ENCODE data around the gene DOK5.

DOK5 gene

DNA sequence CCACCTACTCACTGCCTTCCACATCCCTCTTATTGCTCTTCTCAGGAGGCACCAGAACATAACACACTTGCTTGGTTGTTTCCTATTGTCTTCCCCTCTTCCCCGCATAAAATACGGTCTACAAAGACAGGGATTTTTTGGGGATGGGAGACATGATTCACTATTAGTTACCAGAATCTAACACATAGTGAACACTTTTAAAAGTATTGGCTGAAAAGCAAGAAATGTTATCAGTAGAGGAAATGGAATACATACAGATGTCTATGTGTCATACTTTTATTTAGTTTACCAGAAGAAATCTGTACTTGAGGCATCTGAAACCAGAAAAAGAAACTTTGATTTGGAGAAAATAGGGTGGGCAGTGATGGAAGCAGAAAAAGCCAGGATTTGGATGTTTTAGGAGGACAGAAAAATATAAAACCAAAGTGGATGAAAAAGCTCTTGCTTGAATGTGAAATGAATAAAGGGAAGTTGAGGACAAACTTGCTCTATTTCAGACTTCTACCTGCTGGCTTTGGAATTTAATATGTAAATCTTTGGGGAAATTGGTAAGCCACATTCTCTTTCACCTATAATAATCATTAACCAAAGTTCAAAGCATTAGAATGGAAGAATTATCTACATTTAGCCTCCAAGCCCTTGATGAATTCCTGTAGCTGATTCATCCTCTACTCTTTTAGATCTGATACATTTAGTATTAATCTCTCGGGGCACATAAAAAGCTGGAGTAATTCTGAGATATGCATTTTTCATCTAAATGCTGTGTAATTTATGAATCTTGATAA lies 82.6 kb downstream of the DOK5 start:
- Histone ChIP-seq H3K4me1 (ENCODE audit: control insufficient read depth in 2 of 2, insufficient read depth in 1 of 2, low read depth in 1 of 2, low read length in 2 of 2) (no peaks in the 10 kb centered on the region), H3K23ac (ENCODE audit: low read depth, low read length, poor library complexity) (no peak overlapping the region), H2BK12ac (ENCODE audit: low read length) (no peak overlapping the region), H3K36me3 (replicated peaks in 1 of 2; ENCODE audit: control insufficient read depth in 2 of 2, insufficient read depth in 2 of 2, low read length in 2 of 2) (no peaks in the 10 kb centered on the region), H3K9me3 (replicated peaks in 1 of 2; ENCODE audit: control insufficient read depth in 2 of 2, insufficient read depth in 1 of 2, low read depth in 1 of 2, low read length in 2 of 2) (no peaks in the 10 kb centered on the region), H2AK5ac (ENCODE audit: low read depth, low read length) (no peak overlapping the region), H3K79me1 (ENCODE audit: low read depth, low read length) (no peaks in the 10 kb centered on the region), H3K14ac (ENCODE audit: low read length) (no peak overlapping the region), H2BK5ac (ENCODE audit: low read length) (no peak overlapping the region), H3K27ac (replicated peaks; ENCODE audit: low read length) (no peak overlapping the region), H4K8ac (ENCODE audit: low read depth, low read length) (no peak overlapping the region), H3K4ac (ENCODE audit: low read length) (no peak overlapping the region), H2BK15ac (ENCODE audit: low read length) (no peak overlapping the region), H3K4me3 (ENCODE audit: low read length in 2 of 2) (no peak overlapping the region), H3K9ac (ENCODE audit: low read depth, low read length, poor library complexity) (no peak overlapping the region), H2AFZ (ENCODE audit: low read length) (no peak overlapping the region), H3K4me2 (ENCODE audit: insufficient read depth, low read length, poor library complexity, severe bottlenecking) (no peak overlapping the region), H3K27me3 (ENCODE audit: control insufficient read depth in 3 of 3, insufficient read depth in 3 of 3, low read depth in 1 of 3, low read length in 3 of 3) (no peaks in the 10 kb centered on the region), H2BK120ac (ENCODE audit: low read depth, low read length) (no peak overlapping the region), H4K91ac (ENCODE audit: low read depth, low read length, poor library complexity) (no peak overlapping the region), H3K18ac (ENCODE audit: low read length) (no peak overlapping the region)
- DNase-seq (ENCODE audit: low spot score), result no peak
- no CpG with 5 or more reads among the region's 3 CpGs for WGBS, 2 donors (ENCODE audit: extremely low coverage in 2 of 2, insufficient read length in 2 of 2, insufficient replicate concordance in 1 of 2)

DNA sequence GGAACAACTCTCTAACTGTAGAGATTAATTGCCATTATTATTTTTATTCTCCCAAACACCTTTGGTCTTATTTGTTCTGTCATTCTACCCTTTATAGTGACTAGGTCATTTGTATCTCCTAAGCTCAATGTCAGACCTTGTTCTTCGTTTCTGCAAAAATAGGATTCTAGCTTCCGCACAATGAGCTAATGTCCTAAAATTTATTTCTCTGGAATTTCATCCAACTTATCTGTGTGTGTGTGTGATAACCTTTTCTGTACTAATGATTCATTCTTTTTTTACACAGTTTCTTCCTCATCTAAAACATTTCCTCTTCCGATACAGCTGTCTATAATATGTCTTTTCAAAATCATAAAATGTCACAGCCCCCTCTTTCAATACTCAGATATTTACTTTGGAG lies 84.5 kb downstream of the DOK5 start:
- Histone ChIP-seq H3K18ac (ENCODE audit: low read length) (no peak overlapping the region), H2BK5ac (ENCODE audit: low read length) (no peak overlapping the region), H3K9ac (ENCODE audit: low read depth, low read length, poor library complexity) (no peak overlapping the region), H3K27me3 (ENCODE audit: control insufficient read depth in 3 of 3, insufficient read depth in 3 of 3, low read depth in 1 of 3, low read length in 3 of 3) (no peaks in the 10 kb centered on the region), H3K36me3 (replicated peaks in 1 of 2; ENCODE audit: control insufficient read depth in 2 of 2, insufficient read depth in 2 of 2, low read length in 2 of 2) (no peaks in the 10 kb centered on the region), H3K27ac (replicated peaks; ENCODE audit: low read length) (no peak overlapping the region), H4K8ac (ENCODE audit: low read depth, low read length) (no peak overlapping the region), H3K4ac (ENCODE audit: low read length) (no peak overlapping the region), H2AK5ac (ENCODE audit: low read depth, low read length) (no peak overlapping the region), H2BK12ac (ENCODE audit: low read length) (no peak overlapping the region), H3K9me3 (replicated peaks in 1 of 2; ENCODE audit: control insufficient read depth in 2 of 2, insufficient read depth in 1 of 2, low read depth in 1 of 2, low read length in 2 of 2) (no peaks in the 10 kb centered on the region), H4K91ac (ENCODE audit: low read depth, low read length, poor library complexity) (no peak overlapping the region), H3K4me3 (ENCODE audit: low read length in 2 of 2) (no peak overlapping the region), H3K4me2 (ENCODE audit: insufficient read depth, low read length, poor library complexity, severe bottlenecking) (no peak overlapping the region), H2BK15ac (ENCODE audit: low read length) (no peak overlapping the region), H2AFZ (ENCODE audit: low read length) (no peak overlapping the region), H3K4me1 (ENCODE audit: control insufficient read depth in 2 of 2, insufficient read depth in 1 of 2, low read depth in 1 of 2, low read length in 2 of 2) (peaks cover 0 to 3% of the 10 kb centered on the region in 2 donors), H3K79me1 (ENCODE audit: low read depth, low read length) (no peaks in the 10 kb centered on the region), H3K23ac (ENCODE audit: low read depth, low read length, poor library complexity) (no peak overlapping the region), H2BK120ac (ENCODE audit: low read depth, low read length) (no peak overlapping the region), H3K14ac (ENCODE audit: low read length) (no peak overlapping the region)
- no peak for DNase-seq (ENCODE audit: low spot score)
- WGBS, 2 donors (ENCODE audit: extremely low coverage in 2 of 2, insufficient read length in 2 of 2, insufficient replicate concordance in 1 of 2), result 100% methylated on average over 1 of the region's 3 CpGs; no CpG with 5 or more reads in 1 of the 2 donors

DNA sequence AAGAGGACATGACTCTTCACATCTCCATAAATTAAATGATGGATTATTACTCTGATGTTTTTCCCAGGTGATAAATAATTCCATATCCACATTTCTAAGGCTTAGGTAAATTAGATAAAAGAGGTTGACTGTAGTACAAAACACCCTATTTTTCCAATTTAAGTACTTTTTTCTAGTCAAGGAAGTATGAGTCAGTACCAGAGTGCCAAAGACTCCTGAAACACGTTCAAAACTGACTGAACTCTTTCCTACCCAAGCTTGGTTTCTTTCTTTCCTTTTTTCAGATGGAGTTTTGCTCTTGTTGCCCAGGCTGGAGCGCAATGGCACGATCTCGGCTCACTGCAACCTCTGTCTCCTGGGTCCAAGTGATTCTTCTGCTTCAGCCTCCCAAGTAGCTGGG lies 85.0 kb downstream of the DOK5 start:
- H2AFZ ChIP-seq (ENCODE audit: low read length), result no peak overlapping the region
- no peak overlapping the region for H3K14ac ChIP-seq (ENCODE audit: low read length)
- no peaks in the 10 kb centered on the region for H3K27me3 ChIP-seq (ENCODE audit: control insufficient read depth in 3 of 3, insufficient read depth in 3 of 3, low read depth in 1 of 3, low read length in 3 of 3)
- H3K27ac ChIP-seq (replicated peaks; ENCODE audit: low read length), result no peak overlapping the region
- no peaks in the 10 kb centered on the region for H3K79me1 ChIP-seq (ENCODE audit: low read depth, low read length)
- H3K9ac ChIP-seq (ENCODE audit: low read depth, low read length, poor library complexity), result no peak overlapping the region
- no peak overlapping the region for H2BK12ac ChIP-seq (ENCODE audit: low read length)
- no peak overlapping the region for H3K23ac ChIP-seq (ENCODE audit: low read depth, low read length, poor library complexity)
- H3K9me3 ChIP-seq (replicated peaks in 1 of 2; ENCODE audit: control insufficient read depth in 2 of 2, insufficient read depth in 1 of 2, low read depth in 1 of 2, low read length in 2 of 2), result no peaks in the 10 kb centered on the region
- H3K4me2 ChIP-seq (ENCODE audit: insufficient read depth, low read length, poor library complexity, severe bottlenecking), result no peak overlapping the region
- no peak overlapping the region for H3K18ac ChIP-seq (ENCODE audit: low read length)
- no peak overlapping the region for H2AK5ac ChIP-seq (ENCODE audit: low read depth, low read length)
- H2BK5ac ChIP-seq (ENCODE audit: low read length), result no peak overlapping the region
- H3K4ac ChIP-seq (ENCODE audit: low read length), result no peak overlapping the region
- H4K91ac ChIP-seq (ENCODE audit: low read depth, low read length, poor library complexity), result no peak overlapping the region
- DNase-seq (ENCODE audit: low spot score), result no peak
- H3K36me3 ChIP-seq (replicated peaks in 1 of 2; ENCODE audit: control insufficient read depth in 2 of 2, insufficient read depth in 2 of 2, low read length in 2 of 2), result no peaks in the 10 kb centered on the region
- no peak overlapping the region for H3K4me3 ChIP-seq (ENCODE audit: low read length in 2 of 2)
- no peak overlapping the region for H4K8ac ChIP-seq (ENCODE audit: low read depth, low read length)
- H2BK15ac ChIP-seq (ENCODE audit: low read length), result no peak overlapping the region
- H3K4me1 ChIP-seq (ENCODE audit: control insufficient read depth in 2 of 2, insufficient read depth in 1 of 2, low read depth in 1 of 2, low read length in 2 of 2), result peaks cover 0 to 3% of the 10 kb centered on the region in 2 donors
- H2BK120ac ChIP-seq (ENCODE audit: low read depth, low read length), result no peak overlapping the region
- WGBS, 2 donors (ENCODE audit: extremely low coverage in 2 of 2, insufficient read length in 2 of 2, insufficient replicate concordance in 1 of 2), result no CpG with 5 or more reads among the region's 4 CpGs

DNA sequence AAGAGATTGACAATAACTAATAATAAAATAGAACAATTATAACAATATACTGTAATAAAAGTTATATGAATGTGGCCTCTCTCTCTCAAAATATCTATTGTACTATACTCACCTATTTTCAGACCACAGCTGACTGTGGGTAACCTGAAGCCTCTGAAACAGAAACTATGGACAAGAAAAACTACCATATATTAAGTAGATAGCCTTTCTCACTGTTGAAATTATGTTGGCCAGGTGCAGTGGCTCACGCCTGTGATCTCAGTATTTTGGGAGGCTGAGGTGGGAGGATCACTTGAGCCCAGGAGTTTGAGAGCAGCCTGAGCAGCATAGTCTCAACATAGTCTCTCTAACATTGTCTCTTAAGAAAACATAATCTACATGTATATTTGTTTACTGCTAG lies 89.9 kb downstream of the DOK5 start:
- Histone ChIP-seq H3K14ac (ENCODE audit: low read length) (no peak overlapping the region), H3K36me3 (replicated peaks in 1 of 2; ENCODE audit: control insufficient read depth in 2 of 2, insufficient read depth in 2 of 2, low read length in 2 of 2) (no peaks in the 10 kb centered on the region), H3K4me2 (ENCODE audit: insufficient read depth, low read length, poor library complexity, severe bottlenecking) (no peak overlapping the region), H3K27ac (replicated peaks; ENCODE audit: low read length) (no peak overlapping the region), H2BK5ac (ENCODE audit: low read length) (no peak overlapping the region), H3K4me1 (ENCODE audit: control insufficient read depth in 2 of 2, insufficient read depth in 1 of 2, low read depth in 1 of 2, low read length in 2 of 2) (peaks cover 0 to 3% of the 10 kb centered on the region in 2 donors), H2AFZ (ENCODE audit: low read length) (no peak overlapping the region), H2BK15ac (ENCODE audit: low read length) (no peak overlapping the region), H3K18ac (ENCODE audit: low read length) (no peak overlapping the region), H3K27me3 (ENCODE audit: control insufficient read depth in 3 of 3, insufficient read depth in 3 of 3, low read depth in 1 of 3, low read length in 3 of 3) (no peaks in the 10 kb centered on the region), H4K8ac (ENCODE audit: low read depth, low read length) (no peak overlapping the region), H2AK5ac (ENCODE audit: low read depth, low read length) (no peak overlapping the region), H3K9ac (ENCODE audit: low read depth, low read length, poor library complexity) (no peak overlapping the region), H3K79me1 (ENCODE audit: low read depth, low read length) (no peaks in the 10 kb centered on the region), H2BK120ac (ENCODE audit: low read depth, low read length) (no peak overlapping the region), H2BK12ac (ENCODE audit: low read length) (no peak overlapping the region), H3K4me3 (ENCODE audit: low read length in 2 of 2) (no peak overlapping the region), H3K4ac (ENCODE audit: low read length) (no peak overlapping the region), H3K23ac (ENCODE audit: low read depth, low read length, poor library complexity) (no peak overlapping the region), H3K9me3 (replicated peaks in 1 of 2; ENCODE audit: control insufficient read depth in 2 of 2, insufficient read depth in 1 of 2, low read depth in 1 of 2, low read length in 2 of 2) (no peaks in the 10 kb centered on the region), H4K91ac (ENCODE audit: low read depth, low read length, poor library complexity) (no peak overlapping the region)
- no peak for DNase-seq (ENCODE audit: low spot score)
- no CpG with 5 or more reads among the region's 1 CpG for WGBS, 2 donors (ENCODE audit: extremely low coverage in 2 of 2, insufficient read length in 2 of 2, insufficient replicate concordance in 1 of 2)

Measured in neuronal stem cell (in vitro differentiated cells).